A549 (cell line): ENCODE data around the gene APOBEC3G. TPM values are rescaled to one million over a fixed set of nuclear protein-coding genes. Genes with fewer than 3 reads are reported as not detected.

Source experiments
- ATAC-seq, 2 experiments: fragments of 200-7000 bp in 1 of 2; fragments of >200 bp in 1 of 2; cut with Nextera tagmentation in 1 of 2; cut with Tn5 transposase in 1 of 2; 3 replicates each; pipeline versions ENCODE4 v1.8.0 to v1.9.1; 2018 to 2020; ENCODE audit warnings: mild to moderate bottlenecking in 1 of 2, moderate library complexity in 1 of 2
- CTCF ChIA-PET: fragments of 300-600 bp; sonication (Branson Sonifier 250); formaldehyde crosslinking; extraction: SDS; loops from one replicate; lab custom pipeline; 2021; ENCODE audit warnings: antibody characterized with exemption, inconsistent platforms; lab: Yijun Ruan, JAX
- POLR2A ChIA-PET: fragments of 350-600 bp; formaldehyde crosslinking; extraction: SDS; loops from one replicate; lab custom pipeline; 2021; ENCODE audit warnings: antibody characterized with exemption, inconsistent platforms; lab: Yijun Ruan, JAX
- DNase-seq, 2 experiments: peaks; one replicate each; pipeline versions ENCODE4 v3.0.0 to v3.0.0-alpha.2; 2011 to 2016; ENCODE audit warnings: low read depth in 1 of 2, low spot score in 1 of 2
- FAIRE-seq: peaks from 2 replicates; lab custom pipeline; 2011; peaks lifted over from hg19 to GRCh38; lab: Jason Lieb, UNC
- H3K27ac ChIP-seq, 2 experiments: fragments of >200 bp; sonication (Bioruptor Twin); formaldehyde crosslinking; 3 replicates each; pipeline ENCODE4 v1.5.1; 2016 to 2017
- H3K4me1 ChIP-seq: fragments of >200 bp; sonication (Bioruptor Twin); formaldehyde crosslinking; 3 replicates; pipeline ENCODE4 v1.6.1; 2016
- H3K4me2 ChIP-seq: fragments of >200 bp; sonication (Bioruptor Twin); formaldehyde crosslinking; 3 replicates; pipeline ENCODE4 v1.6.1; 2016
- H3K4me3 ChIP-seq: fragments of >200 bp; sonication (Bioruptor Twin); formaldehyde crosslinking; 3 replicates; pipeline ENCODE4 v1.5.1; 2016
- H3K9me3 ChIP-seq: fragments of >200 bp; sonication (Bioruptor Twin); formaldehyde crosslinking; 3 replicates; pipeline ENCODE4 v1.6.1; 2016
- CBX2 ChIP-seq: fragments of 200-600 bp; sonication (generic); IDR thresholded peaks from 2 replicates; pipeline ENCODE4 v1.6.1; 2016; ENCODE audit warnings: low read depth, mild to moderate bottlenecking, borderline replicate concordance
- CHD4 ChIP-seq: fragments of 200-600 bp; sonication (generic); IDR thresholded peaks from 2 replicates; pipeline ENCODE4 v1.6.1; 2016; ENCODE audit warnings: antibody characterized with exemption, mild to moderate bottlenecking, borderline replicate concordance
- EHF ChIP-seq: fragments of 250-450 bp; sonication (Bioruptor Pico); IDR thresholded peaks from 2 replicates; pipeline ENCODE4 v1.5.0; 2020; ENCODE audit warnings: mild to moderate bottlenecking
- EP300 ChIP-seq, 2 experiments: fragments of >200 bp; sonication (Bioruptor Twin); formaldehyde crosslinking; IDR thresholded peaks; 2 replicates in 1 of 2; 3 replicates in 1 of 2; pipeline ENCODE4 v1.6.1; 2016 to 2017
- GATA3 ChIP-seq: IDR thresholded peaks from 2 replicates; pipeline ENCODE4 v1.6.1; 2012; ENCODE audit warnings: borderline replicate concordance
- HDAC2 ChIP-seq: fragments of 200-600 bp; sonication (generic); IDR thresholded peaks from 2 replicates; pipeline ENCODE4 v1.6.1; 2016
- HEYL ChIP-seq: fragments of 250-450 bp; sonication (Bioruptor Pico); IDR thresholded peaks from 2 replicates; pipeline ENCODE4 v1.8.0; 2021; ENCODE audit warnings: mild to moderate bottlenecking, moderate library complexity
- JUN ChIP-seq, 2 experiments: fragments of >200 bp; sonication (Bioruptor Twin); formaldehyde crosslinking; IDR thresholded peaks; 2 replicates in 1 of 2; 3 replicates in 1 of 2; pipeline ENCODE4 v1.6.1; 2016 to 2017
- KDM1A ChIP-seq: fragments of 200-600 bp; sonication (generic); IDR thresholded peaks from 2 replicates; pipeline ENCODE4 v1.6.1; 2016; ENCODE audit warnings: low read depth, mild to moderate bottlenecking
- KDM5A ChIP-seq: fragments of 200-600 bp; sonication (generic); IDR thresholded peaks from 2 replicates; pipeline ENCODE4 v1.6.1; 2016; ENCODE audit warnings: antibody characterized with exemption, mild to moderate bottlenecking
- MAZ ChIP-seq: fragments of 150-350 bp; IDR thresholded peaks from 2 replicates; pipeline ENCODE4 v1.6.1; 2014; ENCODE audit warnings: antibody characterized with exemption, low read depth, low read length, borderline replicate concordance
- MYC ChIP-seq: IDR thresholded peaks from 2 replicates; pipeline ENCODE4 v1.6.1; 2012; ENCODE audit warnings: mild to moderate bottlenecking, inconsistent platforms, low read length, improper control_type of control experiment, borderline replicate concordance
- NFE2L2 ChIP-seq: fragments of 150-350 bp; conservative IDR thresholded peaks from 2 replicates; pipeline ENCODE4 v1.6.1; 2014; ENCODE audit warnings: low read length
- NPAS2 ChIP-seq: fragments of 250-450 bp; sonication (Bioruptor Pico); IDR thresholded peaks from 2 replicates; pipeline ENCODE4 v1.8.0; 2022; ENCODE audit warnings: mild to moderate bottlenecking, moderate library complexity, borderline replicate concordance
- NR3C1 ChIP-seq: fragments of >200 bp; sonication (Bioruptor Twin); formaldehyde crosslinking; IDR thresholded peaks from 3 replicates; pipeline ENCODE4 v1.6.1; 2017
- PHF8 ChIP-seq: fragments of 200-600 bp; sonication (generic); IDR thresholded peaks from 2 replicates; pipeline ENCODE4 v1.6.1; 2016; ENCODE audit warnings: low read depth, mild to moderate bottlenecking, antibody characterized with exemption, moderate library complexity, borderline replicate concordance
- POLR2AphosphoS2 ChIP-seq: conservative IDR thresholded peaks from 2 replicates; pipeline ENCODE4 v1.6.1; 2012; ENCODE audit warnings: low read length, improper control_type of control experiment, inconsistent platforms
- RAD21 ChIP-seq, 2 experiments: fragments of >200 bp in 1 of 2; sonication (Bioruptor Twin) in 1 of 2; formaldehyde crosslinking in 1 of 2; IDR thresholded peaks in 1 of 2; conservative IDR thresholded peaks in 1 of 2; 2 replicates in 1 of 2; 3 replicates in 1 of 2; pipeline ENCODE4 v1.6.1; 2012 to 2018; ENCODE audit warnings: inconsistent platforms in 1 of 2
- RFX5 ChIP-seq: fragments of 450-650 bp; IDR thresholded peaks from 2 replicates; pipeline ENCODE4 v1.7.1; 2014; ENCODE audit warnings: antibody characterized with exemption, mild to moderate bottlenecking, moderate library complexity
- RNF2 ChIP-seq: fragments of 200-600 bp; sonication (generic); IDR thresholded peaks from 2 replicates; pipeline ENCODE4 v1.6.1; 2016; ENCODE audit warnings: low read depth, mild to moderate bottlenecking, antibody characterized with exemption, moderate library complexity, borderline replicate concordance
- SREBF2 ChIP-seq: fragments of 450-650 bp; IDR thresholded peaks from 2 replicates; pipeline ENCODE4 v1.6.1; 2014; ENCODE audit warnings: mild to moderate bottlenecking, moderate library complexity
- ZC3H11A ChIP-seq: fragments of 450-650 bp; IDR thresholded peaks from 2 replicates; pipeline ENCODE4 v1.6.1; 2014; ENCODE audit warnings: antibody characterized with exemption, mild to moderate bottlenecking
- ZNF302 ChIP-seq: fragments of 250-450 bp; sonication (Bioruptor Pico); IDR thresholded peaks from 2 replicates; pipeline ENCODE4 v1.9.0; 2021; ENCODE audit warnings: inconsistent platforms, mild to moderate bottlenecking, moderate library complexity
- ZSCAN20 ChIP-seq: fragments of 250-450 bp; sonication (Bioruptor Pico); IDR thresholded peaks from 2 replicates; pipeline ENCODE4 v1.8.0; 2022; ENCODE audit warnings: mild to moderate bottlenecking, moderate library complexity
- WGBS: methylation state at CpG from one replicate; pipeline ENCODE4 v1.1.6; 2017; ENCODE audit errors: missing lambda C conversion rate; 5-methylcytosine and 5-hydroxymethylcytosine counted together
- polyA plus RNA-seq, 4 experiments: library from polyadenylated mRNA; depleted of rRNA in 3 of 4; stranded (reverse); fragments of >200 nt; fragmentation: RNase III in 1 of 4; extraction: RNeasy Plus Mini Kit Qiagen cat#74134 plus additional on column Dnase treatment in 1 of 4; gene quantifications; 2 replicates in 3 of 4; 3 replicates in 1 of 4; pipeline ENCODE4 v1.2.3, GENCODE V29; 2011 to 2017
- TF ChIP-seq, protein P1 (sequence below): fragments of 250-450 bp; sonication (Bioruptor Pico); IDR thresholded peaks from 2 replicates; pipeline ENCODE4 v1.5.0; 2020; ENCODE audit warnings: low read depth, mild to moderate bottlenecking, moderate library complexity
- TF ChIP-seq, protein P2 (sequence below): IDR thresholded peaks from 2 replicates; pipeline ENCODE4 v1.6.1; 2012

The APOBEC3G gene
- polyA plus RNA-seq, 2 of the 4 experiments (the other 2 are of a cell fraction), result not detected

GRCh38 chr22:39108487-39108886, 31.4 kb downstream of the APOBEC3G start:
- ChIA-PET POLR2A (no interaction called here), CTCF (interaction anchor here (0.7 to 1.2 kb wide), 2 partner anchors 11 to 135 kb away, joined by 3 read pairs; no protein-coding TSS in a partner anchor)
- 77% methylated on average over 4 of the region's 4 CpGs for WGBS
- no peak for ATAC-seq
- Histone ChIP-seq H3K4me1 (no peaks in the 10 kb centered on the region), H3K4me2 (no peak overlapping the region), H3K4me3 (no peak overlapping the region), H3K27ac (no peak overlapping the region), H3K9me3 (no peaks in the 10 kb centered on the region)
- FAIRE-seq, result no peak
- no peak for TF ChIP-seq EHF (CRISPR knock-in tag)
- no peak for TF ChIP-seq RAD21 (conservative IDR thresholded peaks at IDR 0.05 in 1 of 2, IDR thresholded peaks at IDR 0.05 in 1 of 2)
- TF ChIP-seq RNF2, result no peak
- TF ChIP-seq PHF8, result no peak
- TF ChIP-seq NFE2L2, result no peak
- no peak for TF ChIP-seq NPAS2 (CRISPR knock-in tag)
- TF ChIP-seq, protein P1, sequence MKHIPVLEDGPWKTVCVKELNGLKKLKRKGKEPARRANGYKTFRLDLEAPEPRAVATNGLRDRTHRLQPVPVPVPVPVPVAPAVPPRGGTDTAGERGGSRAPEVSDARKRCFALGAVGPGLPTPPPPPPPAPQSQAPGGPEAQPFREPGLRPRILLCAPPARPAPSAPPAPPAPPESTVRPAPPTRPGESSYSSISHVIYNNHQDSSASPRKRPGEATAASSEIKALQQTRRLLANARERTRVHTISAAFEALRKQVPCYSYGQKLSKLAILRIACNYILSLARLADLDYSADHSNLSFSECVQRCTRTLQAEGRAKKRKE (CRISPR knock-in tag), result no peak
- TF ChIP-seq SREBF2, result no peak
- TF ChIP-seq, protein P2, sequence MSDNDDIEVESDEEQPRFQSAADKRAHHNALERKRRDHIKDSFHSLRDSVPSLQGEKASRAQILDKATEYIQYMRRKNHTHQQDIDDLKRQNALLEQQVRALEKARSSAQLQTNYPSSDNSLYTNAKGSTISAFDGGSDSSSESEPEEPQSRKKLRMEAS, result no peak
- no peak for DNase-seq

DNA sequence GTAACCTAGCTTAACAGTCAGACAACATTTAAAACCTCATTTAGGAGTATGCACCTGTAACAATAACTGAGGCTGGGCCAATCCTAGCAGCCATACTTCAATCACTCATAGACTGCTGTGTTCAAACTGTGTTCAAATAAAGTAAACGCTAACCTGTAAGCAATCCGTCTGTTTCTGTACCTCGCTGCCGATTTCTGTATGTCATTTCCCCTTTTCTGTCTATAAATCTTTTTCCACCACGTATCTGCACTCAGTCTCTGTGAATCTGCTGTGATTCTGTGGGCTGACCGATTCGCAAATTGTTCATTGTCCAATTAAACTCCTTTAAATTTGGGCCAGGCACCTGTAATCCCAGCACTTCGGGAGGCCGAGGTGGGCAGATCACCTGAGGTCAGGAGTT, 32.3 kb downstream of the APOBEC3G start:
- Histone ChIP-seq H3K4me2 (no peak overlapping the region), H3K4me3 (no peak overlapping the region), H3K9me3 (no peaks in the 10 kb centered on the region), H3K27ac (no peak overlapping the region), H3K4me1 (no peaks in the 10 kb centered on the region)
- DNase-seq (no peak), ATAC-seq (no peak), FAIRE-seq (no peak)
- TF ChIP-seq MAZ (no peak), ZSCAN20 (CRISPR knock-in tag) (no peak), CBX2 (no peak), RFX5 (no peak), POLR2AphosphoS2 (no peak), RAD21 (conservative IDR thresholded peaks at IDR 0.05 in 1 of 2, IDR thresholded peaks at IDR 0.05 in 1 of 2) (no peak), GATA3 (no peak), ZNF302 (no peak), ZC3H11A (no peak), NR3C1 (no peak), JUN (IDR thresholded peaks at IDR 0.05) (no peak)
- TF ChIP-seq, protein P2, result no peak
- WGBS, result 90% methylated on average over 9 of the region's 9 CpGs
- CTCF ChIA-PET, result no interaction called here
- POLR2A ChIA-PET, result no interaction called here

DNA sequence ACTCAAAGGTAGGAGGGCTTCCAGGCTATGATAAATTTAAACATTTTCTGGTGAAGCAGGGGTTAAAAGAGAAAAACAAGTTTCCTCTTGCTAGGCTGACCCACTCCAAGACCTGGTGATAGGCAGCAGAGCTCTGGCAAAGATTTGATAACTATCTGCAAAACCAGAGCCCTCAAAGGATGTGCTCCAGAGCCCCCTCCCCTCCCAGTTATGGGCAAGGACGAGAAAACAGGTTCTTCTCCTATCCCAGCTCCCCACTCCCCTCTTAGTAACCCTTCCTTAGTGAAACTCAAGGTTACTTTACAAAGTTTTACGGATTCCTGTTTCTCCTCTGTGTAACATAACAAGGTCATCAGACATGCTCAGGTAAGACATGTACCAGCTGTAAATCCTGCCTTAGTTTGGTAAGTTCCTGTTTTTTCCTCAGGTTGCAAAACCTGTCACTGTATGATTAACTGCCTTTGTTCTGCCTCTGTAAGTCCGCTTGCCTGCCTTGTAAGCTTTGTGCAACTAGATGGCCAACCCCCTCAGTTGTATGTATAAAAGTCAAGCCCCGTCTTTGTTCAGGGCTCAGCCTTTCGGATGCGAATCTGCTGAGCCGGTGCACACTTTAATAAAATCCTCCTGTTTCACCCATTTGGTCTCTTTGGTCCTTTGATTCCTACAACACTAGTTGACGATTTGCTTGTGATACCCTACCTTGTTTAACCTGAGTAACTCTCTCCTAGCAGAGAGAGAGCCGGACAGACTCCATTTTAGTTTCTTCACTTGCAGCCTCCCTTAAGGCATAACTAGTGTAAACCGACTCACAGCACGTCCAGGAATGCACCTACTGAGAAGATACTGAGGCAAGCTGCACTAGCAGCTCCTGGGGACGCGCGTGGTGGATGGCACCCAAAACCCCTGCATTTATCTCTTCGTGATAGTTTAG, 33.8 kb downstream of the APOBEC3G start:
- Histone ChIP-seq H3K4me3 (no peak overlapping the region), H3K27ac (no peak overlapping the region)

More for the DNA sequence above, 33.8 kb downstream of the APOBEC3G start:
- ATAC-seq, result no peak
- no peak for TF ChIP-seq HEYL
- no peak for TF ChIP-seq ZC3H11A
- TF ChIP-seq KDM5A, result no peak
- TF ChIP-seq ZNF302, result no peak
- TF ChIP-seq, protein P2, result no peak
- no peak for TF ChIP-seq MAZ
- TF ChIP-seq HDAC2, result no peak
- TF ChIP-seq EHF (CRISPR knock-in tag), result no peak
- TF ChIP-seq MYC, result no peak
- TF ChIP-seq CHD4, result no peak
- TF ChIP-seq KDM1A, result no peak
- no peak for TF ChIP-seq EP300 (IDR thresholded peaks at IDR 0.05)
- Histone ChIP-seq H3K4me2 (no peak overlapping the region), H3K9me3 (no peaks in the 10 kb centered on the region), H3K4me1 (no peaks in the 10 kb centered on the region)
- POLR2A ChIA-PET, result no interaction called here
- no peak for FAIRE-seq
- CTCF ChIA-PET, result interaction anchor here (1.1 to 1.2 kb wide), 2 partner anchors 78 to 170 kb away, joined by 3 read pairs; no protein-coding TSS in a partner anchor
- DNase-seq, result no peak
- WGBS, result 70% methylated on average over 15 of the region's 15 CpGs
